Common myeloid progenitor, CD34-positive (primary cell): ENCODE measurements around the gene MAPT.
"Not testable (repeated sequence)": the region's sequence is repeated elsewhere in the genome, so short reads cannot be mapped to it uniquely, and the experiment has no call there.

Experiments
- CTCF ChIA-PET: fragments of 350-600 bp; sonication (Branson Sonifier 250); formaldehyde crosslinking; loops from one replicate; lab custom pipeline; 2021; ENCODE audit warnings: antibody characterized with exemption; lab: Charles Lee
- POLR2A ChIA-PET: fragments of 350-600 bp; sonication (Branson Sonifier 250); formaldehyde crosslinking; loops from one replicate; lab custom pipeline; 2021; ENCODE audit warnings: antibody characterized with exemption; lab: Charles Lee
- DNase-seq, 3 donors: peaks; one replicate each; pipeline versions ENCODE4 v3.0.0 to v3.0.0-alpha.2; 2013
- H3K27ac ChIP-seq, 2 experiments: 1 replicate in 1 of 2; 2 replicates in 1 of 2; pipeline ENCODE4 v1.7.0; 2013; ENCODE audit warnings: inconsistent platforms in 2 of 2, low read length in 2 of 2, mild to moderate bottlenecking in 2 of 2, low read depth in 1 of 2, moderate library complexity in 1 of 2; ENCODE audit not compliant: severe bottlenecking in 2 of 2, insufficient read depth in 1 of 2, poor library complexity in 1 of 2
- H3K27me3 ChIP-seq, 5 experiments: replicated peaks in 2 of 5; 1 replicate in 3 of 5; 2 replicates in 2 of 5; pipeline versions ENCODE4 v1.6.1 to v1.7.0; 2013; ENCODE audit warnings: low read length in 4 of 5, mild to moderate bottlenecking in 2 of 5, moderate library complexity in 2 of 5, inconsistent platforms in 1 of 5; ENCODE audit not compliant: insufficient read depth in 5 of 5, control insufficient read depth in 4 of 5
- H3K36me3 ChIP-seq, 4 experiments: 1 replicate in 2 of 4; 2 replicates in 2 of 4; pipeline versions ENCODE4 v1.6.1 to v1.7.0; 2013; ENCODE audit warnings: low read length in 3 of 4, control low read depth in 1 of 4, mild to moderate bottlenecking in 1 of 4; ENCODE audit not compliant: control insufficient read depth in 4 of 4, insufficient read depth in 4 of 4
- H3K4me1 ChIP-seq, 4 experiments: 1 replicate in 3 of 4; 2 replicates in 1 of 4; pipeline versions ENCODE4 v1.6.1 to v1.7.1; 2013; ENCODE audit warnings: low read length in 3 of 4, mild to moderate bottlenecking in 3 of 4, control low read depth in 1 of 4, inconsistent platforms in 1 of 4, moderate library complexity in 1 of 4; ENCODE audit not compliant: control insufficient read depth in 4 of 4, insufficient read depth in 4 of 4; ENCODE audit errors: control extremely low read depth in 1 of 4
- H3K4me3 ChIP-seq, 7 experiments: 1 replicate in 4 of 7; 2 replicates in 3 of 7; pipeline versions ENCODE4 v1.5.1 to v1.7.0; 2013; ENCODE audit warnings: mild to moderate bottlenecking in 7 of 7, low read length in 6 of 7, moderate library complexity in 6 of 7, inconsistent platforms in 2 of 7, low read depth in 2 of 7, control low read depth in 1 of 7; ENCODE audit not compliant: insufficient read depth in 4 of 7, control insufficient read depth in 1 of 7; ENCODE audit errors: extremely low read depth in 1 of 7
- H3K9me3 ChIP-seq, 5 experiments: 1 replicate in 4 of 5; 2 replicates in 1 of 5; pipeline versions ENCODE4 v1.6.1 to v1.7.1; 2013; ENCODE audit warnings: low read length in 4 of 5, mild to moderate bottlenecking in 2 of 5, inconsistent platforms in 1 of 5, low read depth in 1 of 5, moderate library complexity in 1 of 5; ENCODE audit not compliant: control insufficient read depth in 4 of 5, insufficient read depth in 2 of 5; ENCODE audit errors: control extremely low read depth in 1 of 5
- WGBS: methylation state at CpG from one replicate; pipeline ENCODE4 v1.1.5; 2013; ENCODE audit not compliant: insufficient coverage; 5-methylcytosine and 5-hydroxymethylcytosine counted together

The MAPT gene

GRCh38 chr17:45953561-45953960 is 59.2 kb downstream of the MAPT start:
- DNase-seq: no peak
- ChIA-PET CTCF (interaction anchor here (1.1 kb wide), 1 partner anchor 12 kb away, joined by 3 read pairs; no protein-coding TSS in a partner anchor), POLR2A (no interaction called here)
- peaks cover 0 to 13% (median 8%) of the 10 kb centered on the region in 4 experiments for H3K4me1 ChIP-seq
- no peak overlapping the region for H3K4me3 ChIP-seq
- 100% methylated on average over 2 of the region's 2 CpGs for WGBS
- no peaks in the 10 kb centered on the region for H3K9me3 ChIP-seq
- H3K27ac ChIP-seq: no peak overlapping the region
- peaks cover 0 to 8% (median 0%) of the 10 kb centered on the region in 5 experiments for H3K27me3 ChIP-seq
- no peaks in the 10 kb centered on the region for H3K36me3 ChIP-seq

- Histone ChIP-seq H3K27ac (no peak overlapping the region), H3K36me3 (no peaks in the 10 kb centered on the region), H3K27me3 (peaks cover 0 to 8% (median 0%) of the 10 kb centered on the region in 5 experiments), H3K4me3 (no peak overlapping the region), H3K4me1 (peaks cover 0 to 5% (median 2%) of the 10 kb centered on the region in 4 experiments), H3K9me3 (no peaks in the 10 kb centered on the region)
- 78% methylated on average over 6 of the region's 11 CpGs for WGBS
- POLR2A ChIA-PET: no interaction called here
- CTCF ChIA-PET: interaction anchor here (0.8 kb wide), 1 partner anchor 36 kb away, joined by 3 read pairs; no protein-coding TSS in a partner anchor
- DNase-seq: no peak
Measured at GRCh38 chr17:45954914-45955313, 60.6 kb downstream of the MAPT start.

GRCh38 chr17:45955326-45955725 is 61.0 kb downstream of the MAPT start:
- Histone ChIP-seq H3K4me1 (peaks cover 0 to 1% (median under 1%) of the 10 kb centered on the region in 4 experiments), H3K27ac (no peak overlapping the region), H3K36me3 (no peaks in the 10 kb centered on the region), H3K27me3 (peaks cover 0 to 6% (median 0%) of the 10 kb centered on the region in 5 experiments), H3K4me3 (no peak overlapping the region), H3K9me3 (no peaks in the 10 kb centered on the region)
- no peak for DNase-seq
- 98% methylated on average over 9 of the region's 10 CpGs for WGBS
- ChIA-PET CTCF (interaction anchor here (0.8 kb wide), 1 partner anchor 35 kb away, joined by 3 read pairs; no protein-coding TSS in a partner anchor), POLR2A (no interaction called here)

- Histone ChIP-seq H3K27ac (no peak overlapping the region), H3K27me3 (peaks cover 0 to 6% (median 0%) of the 10 kb centered on the region in 5 experiments), H3K4me3 (no peak overlapping the region), H3K9me3 (no peaks in the 10 kb centered on the region), H3K4me1 (no peaks in the 10 kb centered on the region), H3K36me3 (no peaks in the 10 kb centered on the region)
- CTCF ChIA-PET: no interaction called here
- no peak for DNase-seq
- POLR2A ChIA-PET: no interaction called here
- WGBS: 100% methylated on average over 1 of the region's 3 CpGs
Measured at GRCh38 chr17:45956090-45956489, 61.7 kb downstream of the MAPT start.

- H3K27ac ChIP-seq, H3K4me3 ChIP-seq, POLR2A ChIA-PET, H3K9me3 ChIP-seq, H3K27me3 ChIP-seq, CTCF ChIA-PET, H3K36me3 ChIP-seq, H3K4me1 ChIP-seq, DNase-seq: not testable (repeated sequence)
- no CpG with 5 or more reads among the region's 4 CpGs for WGBS
Measured at GRCh38 chr17:45956746-45957145, 62.4 kb downstream of the MAPT start.

GRCh38 chr17:45958307-45958706 is 64.0 kb downstream of the MAPT start:
- no peak for DNase-seq
- no peaks in the 10 kb centered on the region for H3K4me1 ChIP-seq
- peaks cover 0 to 4% (median 0%) of the 10 kb centered on the region in 5 experiments for H3K27me3 ChIP-seq
- ChIA-PET CTCF (interaction anchor here (2.3 kb wide), 1 partner anchor 9 kb away, joined by 7 read pairs; no protein-coding TSS in a partner anchor), POLR2A (no interaction called here)
- H3K27ac ChIP-seq: no peak overlapping the region
- H3K4me3 ChIP-seq: no peak overlapping the region
- 86% methylated on average over 9 of the region's 9 CpGs for WGBS
- H3K36me3 ChIP-seq: no peaks in the 10 kb centered on the region
- H3K9me3 ChIP-seq: no peaks in the 10 kb centered on the region

- H3K27me3 ChIP-seq: no peaks in the 10 kb centered on the region
- 96% methylated on average over 8 of the region's 9 CpGs for WGBS
- no peaks in the 10 kb centered on the region for H3K36me3 ChIP-seq
- H3K4me3 ChIP-seq: no peak overlapping the region
- CTCF ChIA-PET: interaction anchor here (2.3 kb wide), 1 partner anchor 10 kb away, joined by 7 read pairs; no protein-coding TSS in a partner anchor
- no peak for DNase-seq
- no peak overlapping the region for H3K27ac ChIP-seq
- H3K9me3 ChIP-seq: no peaks in the 10 kb centered on the region
- POLR2A ChIA-PET: no interaction called here
- no peaks in the 10 kb centered on the region for H3K4me1 ChIP-seq
Measured at GRCh38 chr17:45958994-45959665, 64.8 kb downstream of the MAPT start.
